ENCODE measurements around the gene FAM177A1.

DNA sequence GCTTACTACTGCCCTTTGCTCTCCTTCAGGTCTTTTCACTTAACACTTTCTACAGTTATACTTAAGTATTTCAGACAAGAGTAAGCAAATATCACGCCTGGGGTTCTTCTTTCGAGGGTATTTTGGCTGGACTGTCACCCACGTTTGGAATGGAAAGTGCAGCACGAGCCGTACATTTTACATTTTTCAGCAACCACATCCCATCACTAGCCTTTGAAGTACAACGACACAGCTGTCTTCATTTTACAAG is 349 bp upstream of the FAM177A1 start:
- TF ChIP-seq, protein P1, sequence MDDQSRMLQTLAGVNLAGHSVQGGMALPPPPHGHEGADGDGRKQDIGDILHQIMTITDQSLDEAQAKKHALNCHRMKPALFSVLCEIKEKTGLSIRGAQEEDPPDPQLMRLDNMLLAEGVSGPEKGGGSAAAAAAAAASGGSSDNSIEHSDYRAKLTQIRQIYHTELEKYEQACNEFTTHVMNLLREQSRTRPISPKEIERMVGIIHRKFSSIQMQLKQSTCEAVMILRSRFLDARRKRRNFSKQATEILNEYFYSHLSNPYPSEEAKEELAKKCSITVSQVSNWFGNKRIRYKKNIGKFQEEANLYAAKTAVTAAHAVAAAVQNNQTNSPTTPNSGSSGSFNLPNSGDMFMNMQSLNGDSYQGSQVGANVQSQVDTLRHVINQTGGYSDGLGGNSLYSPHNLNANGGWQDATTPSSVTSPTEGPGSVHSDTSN (IDR thresholded peaks at IDR 0.05; ENCODE audit: insufficient replicate concordance, low read depth, low read length) = no peak
- TF ChIP-seq POLR2A (IDR thresholded peaks at IDR 0.05; ENCODE audit: low read depth, low read length) = no peak

Data from GM12878 (cell line).